22Rv1 (cell line): ENCODE results near the gene SPATS2L.

ENCODE experiments used
- CTCF ChIP-seq: fragments of 450-650 bp; IDR thresholded peaks from 2 replicates; pipeline ENCODE4 v1.5.1; 2017; ENCODE audit warnings: mild to moderate bottlenecking
- ZFX ChIP-seq: fragments of 450-650 bp; IDR thresholded peaks from 2 replicates; pipeline ENCODE4 v1.6.1; 2017; ENCODE audit warnings: antibody characterized with exemption, borderline replicate concordance

GRCh38 chr2:200297100-200297499 is 9.4 kb upstream of the SPATS2L start:
- TF ChIP-seq CTCF = no peak
- no peak for TF ChIP-seq ZFX
